Measurements from ENCODE around the gene SNX19.

The SNX19 gene

GRCh38 chr11:130908061-130908460 is 8.2 kb downstream of the SNX19 start:
- in situ Hi-C loops (cut with MboI; ENCODE audit: low sequenced_read_pairs) = no loop called here

GRCh38 chr11:130907229-130907628 is 9.1 kb downstream of the SNX19 start:
- in situ Hi-C loops (cut with MboI; ENCODE audit: low sequenced_read_pairs) = no loop called here

GRCh38 chr11:130906616-130907015 is 9.7 kb downstream of the SNX19 start:
- in situ Hi-C loops (cut with MboI; ENCODE audit: low sequenced_read_pairs) = no loop called here

- in situ Hi-C loops (cut with MboI; ENCODE audit: low sequenced_read_pairs) = no loop called here
Measured at GRCh38 chr11:130905512-130905911, 10.8 kb downstream of the SNX19 start.

- in situ Hi-C loops (cut with MboI; ENCODE audit: low sequenced_read_pairs) = no loop called here
Measured at GRCh38 chr11:130904380-130904779, 11.9 kb downstream of the SNX19 start.

- in situ Hi-C loops (cut with MboI; ENCODE audit: low sequenced_read_pairs) = no loop called here
Measured at GRCh38 chr11:130902380-130902779, 13.9 kb downstream of the SNX19 start.

GRCh38 chr11:130899106-130899505 is 17.2 kb downstream of the SNX19 start:
- in situ Hi-C loops (cut with MboI; ENCODE audit: low sequenced_read_pairs) = no loop called here

GRCh38 chr11:130897262-130898182 is 18.8 kb downstream of the SNX19 start:
- in situ Hi-C loops (cut with MboI; ENCODE audit: low sequenced_read_pairs) = no loop called here

- in situ Hi-C loops (cut with MboI; ENCODE audit: low sequenced_read_pairs) = no loop called here
Measured at GRCh38 chr11:130894322-130895025, 21.8 kb downstream of the SNX19 start.

- in situ Hi-C loops (cut with MboI; ENCODE audit: low sequenced_read_pairs) = no loop called here
Measured at GRCh38 chr11:130892861-130893260, 23.4 kb downstream of the SNX19 start.

GRCh38 chr11:130891326-130891725 is 25.0 kb downstream of the SNX19 start:
- in situ Hi-C loops (cut with MboI; ENCODE audit: low sequenced_read_pairs) = no loop called here

GRCh38 chr11:130890039-130890745 is 26.1 kb downstream of the SNX19 start:
- in situ Hi-C loops (cut with MboI; ENCODE audit: low sequenced_read_pairs) = no loop called here

GRCh38 chr11:130888790-130889189 is 27.5 kb downstream of the SNX19 start:
- in situ Hi-C loops (cut with MboI; ENCODE audit: low sequenced_read_pairs) = no loop called here

- in situ Hi-C loops (cut with MboI; ENCODE audit: low sequenced_read_pairs) = no loop called here
Measured at GRCh38 chr11:130886704-130887103, 29.6 kb downstream of the SNX19 start.

- in situ Hi-C loops (cut with MboI; ENCODE audit: low sequenced_read_pairs) = no loop called here
Measured at GRCh38 chr11:130882138-130882551, 34.1 kb downstream of the SNX19 start.

GRCh38 chr11:130881475-130882137 is 34.7 kb downstream of the SNX19 start:
- in situ Hi-C loops (cut with MboI; ENCODE audit: low sequenced_read_pairs) = no loop called here

GRCh38 chr11:130879836-130880235 is 36.4 kb downstream of the SNX19 start:
- in situ Hi-C loops (cut with MboI; ENCODE audit: low sequenced_read_pairs) = no loop called here

- in situ Hi-C loops (cut with MboI; ENCODE audit: low sequenced_read_pairs) = no loop called here
Measured at GRCh38 chr11:130876931-130877915, 39.1 kb downstream of the SNX19 start.

- in situ Hi-C loops (cut with MboI; ENCODE audit: low sequenced_read_pairs) = no loop called here
Measured at GRCh38 chr11:130876100-130876499, 40.2 kb downstream of the SNX19 start.

Data from HL-60/S4 treated with phorbol 12-myristate 13-acetate at 8.2 ng/mL for 4 days and 3 days (cell line).